ENCODE data around the gene HNRNPF.

GRCh38 chr10:43402880-43403452, 6.0 kb downstream of the HNRNPF start:
- TF ChIP-seq, protein P1, sequence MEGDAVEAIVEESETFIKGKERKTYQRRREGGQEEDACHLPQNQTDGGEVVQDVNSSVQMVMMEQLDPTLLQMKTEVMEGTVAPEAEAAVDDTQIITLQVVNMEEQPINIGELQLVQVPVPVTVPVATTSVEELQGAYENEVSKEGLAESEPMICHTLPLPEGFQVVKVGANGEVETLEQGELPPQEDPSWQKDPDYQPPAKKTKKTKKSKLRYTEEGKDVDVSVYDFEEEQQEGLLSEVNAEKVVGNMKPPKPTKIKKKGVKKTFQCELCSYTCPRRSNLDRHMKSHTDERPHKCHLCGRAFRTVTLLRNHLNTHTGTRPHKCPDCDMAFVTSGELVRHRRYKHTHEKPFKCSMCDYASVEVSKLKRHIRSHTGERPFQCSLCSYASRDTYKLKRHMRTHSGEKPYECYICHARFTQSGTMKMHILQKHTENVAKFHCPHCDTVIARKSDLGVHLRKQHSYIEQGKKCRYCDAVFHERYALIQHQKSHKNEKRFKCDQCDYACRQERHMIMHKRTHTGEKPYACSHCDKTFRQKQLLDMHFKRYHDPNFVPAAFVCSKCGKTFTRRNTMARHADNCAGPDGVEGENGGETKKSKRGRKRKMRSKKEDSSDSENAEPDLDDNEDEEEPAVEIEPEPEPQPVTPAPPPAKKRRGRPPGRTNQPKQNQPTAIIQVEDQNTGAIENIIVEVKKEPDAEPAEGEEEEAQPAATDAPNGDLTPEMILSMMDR (IDR thresholded peaks at IDR 0.05; ENCODE audit: insufficient read depth, low read length, poor library complexity, severe bottlenecking), result no peak
- no peak for TF ChIP-seq EZH2phosphoT487 (conservative IDR thresholded peaks at IDR 0.05; ENCODE audit: low read length)
